Fibroblast of lung (primary cell): ENCODE results near the gene TRPM3.

Source experiments
- CTCF ChIP-seq, 2 donors: IDR thresholded peaks in 1 of 2; conservative IDR thresholded peaks in 1 of 2; 1 replicate in 1 of 2; 2 replicates in 1 of 2; pipeline ENCODE4 v1.5.1; 2011 to 2012; ENCODE audit warnings: low read length in 2 of 2, control low read depth in 1 of 2, inconsistent platforms in 1 of 2, low read depth in 1 of 2, mild to moderate bottlenecking in 1 of 2
- EZH2 ChIP-seq: IDR thresholded peaks from 2 replicates; pipeline ENCODE4 v1.5.1; 2012; ENCODE audit warnings: low read length, control low read depth, mild to moderate bottlenecking; ENCODE audit errors: missing control alignments

GRCh38 chr9:70549926-70550325 is 571.5 kb downstream of the TRPM3 start:
- no peak for TF ChIP-seq CTCF (conservative IDR thresholded peaks at IDR 0.05 in 1 of 2, IDR thresholded peaks at IDR 0.05 in 1 of 2; ENCODE audit: low read depth in 1 of 2, low read length in 2 of 2)
- no peak for TF ChIP-seq EZH2
